Transverse colon (tissue), 4 donors: ENCODE measurements around the gene RAB43. TPM values are rescaled to one million over a fixed set of nuclear protein-coding genes. Genes with fewer than 3 reads are reported as not detected.
A peak's percentile ranks its signal among the peaks of the same experiment; 100 is the strongest.
"Not testable (repeated sequence)": the region's sequence is repeated elsewhere in the genome, so short reads cannot be mapped to it uniquely, and the experiment has no call there.

Experiments used
- DNase-seq: peaks from one replicate; pipeline ENCODE4 v3.0.0-alpha.2; 2019
- H3K27ac ChIP-seq, 4 donors: fragments of 200-600 bp; sonication (generic); 2 replicates each; pipeline ENCODE4 v1.5.1; 2016 to 2018; ENCODE audit warnings: inconsistent platforms in 4 of 4
- H3K27me3 ChIP-seq: fragments of 200-600 bp; sonication (generic); 2 replicates; pipeline ENCODE4 v1.5.1; 2017; ENCODE audit warnings: inconsistent platforms
- H3K36me3 ChIP-seq, 4 donors: fragments of 200-600 bp; sonication (generic); 2 replicates each; pipeline ENCODE4 v1.5.1; 2017 to 2019; ENCODE audit warnings: inconsistent platforms in 4 of 4
- H3K4me1 ChIP-seq, 4 donors: fragments of 200-600 bp; sonication (generic); 2 replicates each; pipeline ENCODE4 v1.5.1; 2017 to 2020; ENCODE audit warnings: inconsistent platforms in 4 of 4
- H3K4me3 ChIP-seq, 4 donors: fragments of 200-600 bp; sonication (generic); 1 replicate in 1 of 4; 2 replicates in 3 of 4; pipeline versions ENCODE4 v1.5.1 to v1.6.1; 2017 to 2019; ENCODE audit warnings: inconsistent platforms in 4 of 4
- H3K9me3 ChIP-seq, 2 donors: fragments of 200-600 bp; sonication (generic); 2 replicates each; pipeline ENCODE4 v1.5.1; 2017 to 2019; ENCODE audit warnings: inconsistent platforms in 2 of 2
- EP300 ChIP-seq: sonication (generic); formaldehyde crosslinking; IDR thresholded peaks from one replicate; pipeline ENCODE4 v1.6.1; 2017; ENCODE audit warnings: antibody characterized with exemption, low read depth
- POLR2A ChIP-seq: fragments of 450-650 bp; IDR thresholded peaks from one replicate; pipeline ENCODE4 v1.6.1; 2016; ENCODE audit warnings: antibody characterized with exemption, mild to moderate bottlenecking, moderate library complexity
- POLR2AphosphoS5 ChIP-seq, 3 donors: sonication (generic); formaldehyde crosslinking; IDR thresholded peaks; one replicate each; pipeline ENCODE4 v1.6.1; 2016; ENCODE audit warnings: antibody characterized with exemption in 3 of 3
- WGBS, 2 donors: methylation state at CpG; one replicate each; pipeline ENCODE4 v1.1.5; 2018; ENCODE audit warnings: low coverage in 1 of 2; 5-methylcytosine and 5-hydroxymethylcytosine counted together
- in situ Hi-C, 4 donors: fragments of 200-750 bp; cut with MboI; loops; one replicate each; pipeline versions ENCODE4 v1.15.0 to v1.15.1; 2017; ENCODE audit warnings: low sequenced_read_pairs in 3 of 4, low pct_ligation_motif_present in 1 of 4, low pct_unique_long_range_greater_than_20kb in 1 of 4
- intact Hi-C: fragments of 100-400 bp; cut with DNase I; formaldehyde crosslinking; loops from one replicate; pipeline ENCODE4 v1.15.1; 2023; ENCODE audit warnings: low total_unique reads
- total RNA-seq, 4 donors: library from RNA; depleted of rRNA; stranded (reverse); fragments of >200 nt; gene quantifications; one replicate each; pipeline ENCODE4 v1.1.0, GENCODE V29; 2016
- TF ChIP-seq, protein P1 (sequence below), 5 experiments: fragments of 200-600 bp in 3 of 5; fragments of 450-650 bp in 2 of 5; sonication (generic) in 3 of 5; IDR thresholded peaks; 1 replicate in 2 of 5; 2 replicates in 3 of 5; pipeline ENCODE4 v1.5.1; 2016 to 2017; ENCODE audit warnings: antibody characterized with exemption in 5 of 5, inconsistent platforms in 3 of 5, mild to moderate bottlenecking in 2 of 5, moderate library complexity in 1 of 5

Gene RAB43
- total RNA-seq, 4 donors from 2014 or later = 23.1 to 40.4 (median 31.3) TPM

DNA sequence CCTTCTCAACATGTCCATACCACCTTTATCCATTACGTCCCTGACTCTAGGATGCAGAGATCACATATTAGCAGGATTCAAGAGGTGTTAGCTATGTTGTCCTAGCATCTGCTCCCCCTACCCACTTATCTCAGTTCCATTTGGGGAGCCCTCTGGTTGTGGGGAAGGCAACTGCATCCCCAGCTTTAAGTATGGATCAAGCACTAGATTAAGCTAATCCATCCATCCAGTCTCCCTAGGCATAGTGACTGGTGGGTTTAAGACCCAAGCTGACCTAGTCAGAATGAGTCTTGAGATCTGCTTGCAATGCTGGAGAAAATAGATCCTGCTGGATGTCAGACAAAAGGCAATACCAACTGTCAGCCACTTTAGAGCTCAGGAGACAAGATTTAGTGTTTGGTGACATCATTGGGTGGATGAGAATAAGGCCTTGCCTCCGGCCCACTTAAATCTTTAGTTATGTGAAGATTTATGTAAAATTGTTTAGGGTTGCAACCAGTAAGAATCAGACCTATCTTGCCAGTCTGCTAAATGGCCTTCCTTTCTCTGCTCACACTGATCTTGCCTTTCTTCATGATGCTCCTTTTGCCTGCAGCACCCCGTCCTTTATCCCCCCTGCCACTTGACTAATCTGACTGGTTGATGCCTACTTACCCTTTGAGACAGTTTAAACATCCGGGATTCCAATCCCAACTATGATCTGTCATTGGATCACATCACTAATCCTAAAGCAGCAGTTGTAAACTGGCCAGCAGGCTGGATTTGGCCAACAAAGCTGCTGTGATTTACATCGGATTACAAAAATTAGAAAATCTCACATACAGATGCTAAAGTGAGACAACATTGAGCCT, 41.4 kb upstream of the RAB43 start:
- intact Hi-C loops (no loop called here), in situ Hi-C loops (no loop called here)
- WGBS, 2 donors = 51 to 56% methylated on average over 5 of the region's 5 CpGs
- H3K27ac ChIP-seq = peak overlapping the region in 3 of 4 donors; percentile 90 to 95 (median 95)
- no peaks in the 10 kb centered on the region for H3K9me3 ChIP-seq
- peaks cover 0 to 27% (median 11%) of the 10 kb centered on the region in 4 donors for H3K36me3 ChIP-seq
- TF ChIP-seq POLR2AphosphoS5 (IDR thresholded peaks at IDR 0.05) (no peak), POLR2A (no peak), EP300 (no peak)
- TF ChIP-seq, protein P1, sequence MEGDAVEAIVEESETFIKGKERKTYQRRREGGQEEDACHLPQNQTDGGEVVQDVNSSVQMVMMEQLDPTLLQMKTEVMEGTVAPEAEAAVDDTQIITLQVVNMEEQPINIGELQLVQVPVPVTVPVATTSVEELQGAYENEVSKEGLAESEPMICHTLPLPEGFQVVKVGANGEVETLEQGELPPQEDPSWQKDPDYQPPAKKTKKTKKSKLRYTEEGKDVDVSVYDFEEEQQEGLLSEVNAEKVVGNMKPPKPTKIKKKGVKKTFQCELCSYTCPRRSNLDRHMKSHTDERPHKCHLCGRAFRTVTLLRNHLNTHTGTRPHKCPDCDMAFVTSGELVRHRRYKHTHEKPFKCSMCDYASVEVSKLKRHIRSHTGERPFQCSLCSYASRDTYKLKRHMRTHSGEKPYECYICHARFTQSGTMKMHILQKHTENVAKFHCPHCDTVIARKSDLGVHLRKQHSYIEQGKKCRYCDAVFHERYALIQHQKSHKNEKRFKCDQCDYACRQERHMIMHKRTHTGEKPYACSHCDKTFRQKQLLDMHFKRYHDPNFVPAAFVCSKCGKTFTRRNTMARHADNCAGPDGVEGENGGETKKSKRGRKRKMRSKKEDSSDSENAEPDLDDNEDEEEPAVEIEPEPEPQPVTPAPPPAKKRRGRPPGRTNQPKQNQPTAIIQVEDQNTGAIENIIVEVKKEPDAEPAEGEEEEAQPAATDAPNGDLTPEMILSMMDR (IDR thresholded peaks at IDR 0.05) = peak in 1 of 5 experiments; percentile 8
- peaks cover 7 to 27% (median 22%) of the 10 kb centered on the region in 4 donors for H3K4me1 ChIP-seq
- DNase-seq = no peak
- no peak overlapping the region for H3K4me3 ChIP-seq
- no peaks in the 10 kb centered on the region for H3K27me3 ChIP-seq

DNA sequence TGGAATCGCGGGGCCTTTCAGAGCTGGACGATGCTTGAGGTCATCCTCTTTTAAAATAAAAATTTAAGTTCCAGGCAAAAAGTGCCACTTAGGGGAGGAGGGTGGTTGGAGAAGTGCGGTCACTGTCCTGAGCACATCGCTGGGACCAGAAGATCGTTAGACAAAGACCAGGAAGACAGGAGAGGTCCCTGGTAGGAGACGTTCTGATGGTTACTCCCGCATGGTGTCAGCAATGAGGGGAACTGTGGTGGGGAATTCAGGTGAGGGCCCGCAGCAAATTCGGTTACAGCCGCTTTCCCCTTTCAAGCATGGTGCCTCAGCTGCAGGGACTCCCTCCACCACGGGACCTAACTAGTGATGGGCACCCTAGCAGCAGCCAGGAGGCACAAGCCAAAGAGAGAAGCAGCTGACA, 40.3 kb upstream of the RAB43 start:
- Histone ChIP-seq H3K4me1 (peaks cover 7 to 27% (median 22%) of the 10 kb centered on the region in 4 donors), H3K9me3 (no peaks in the 10 kb centered on the region), H3K27me3 (no peaks in the 10 kb centered on the region), H3K4me3 (peak overlapping the region; percentile 76 to 93 (median 88)), H3K36me3 (peaks cover 0 to 25% (median 6%) of the 10 kb centered on the region in 4 donors), H3K27ac (peak overlapping the region; percentile 90 to 96 (median 95))
- TF ChIP-seq POLR2A (no peak), POLR2AphosphoS5 (IDR thresholded peaks at IDR 0.05) (peak in 2 of 3 donors; percentile 5 to 17), EP300 (no peak)
- TF ChIP-seq, protein P1 (IDR thresholded peaks at IDR 0.05) = peak in 1 of 5 experiments; percentile 7
- intact Hi-C loops (no loop called here), in situ Hi-C loops (no loop called here)
- no peak for DNase-seq
- 0 to 1% methylated on average over 4 to 12 of the region's 12 CpGs for WGBS, 2 donors

DNA sequence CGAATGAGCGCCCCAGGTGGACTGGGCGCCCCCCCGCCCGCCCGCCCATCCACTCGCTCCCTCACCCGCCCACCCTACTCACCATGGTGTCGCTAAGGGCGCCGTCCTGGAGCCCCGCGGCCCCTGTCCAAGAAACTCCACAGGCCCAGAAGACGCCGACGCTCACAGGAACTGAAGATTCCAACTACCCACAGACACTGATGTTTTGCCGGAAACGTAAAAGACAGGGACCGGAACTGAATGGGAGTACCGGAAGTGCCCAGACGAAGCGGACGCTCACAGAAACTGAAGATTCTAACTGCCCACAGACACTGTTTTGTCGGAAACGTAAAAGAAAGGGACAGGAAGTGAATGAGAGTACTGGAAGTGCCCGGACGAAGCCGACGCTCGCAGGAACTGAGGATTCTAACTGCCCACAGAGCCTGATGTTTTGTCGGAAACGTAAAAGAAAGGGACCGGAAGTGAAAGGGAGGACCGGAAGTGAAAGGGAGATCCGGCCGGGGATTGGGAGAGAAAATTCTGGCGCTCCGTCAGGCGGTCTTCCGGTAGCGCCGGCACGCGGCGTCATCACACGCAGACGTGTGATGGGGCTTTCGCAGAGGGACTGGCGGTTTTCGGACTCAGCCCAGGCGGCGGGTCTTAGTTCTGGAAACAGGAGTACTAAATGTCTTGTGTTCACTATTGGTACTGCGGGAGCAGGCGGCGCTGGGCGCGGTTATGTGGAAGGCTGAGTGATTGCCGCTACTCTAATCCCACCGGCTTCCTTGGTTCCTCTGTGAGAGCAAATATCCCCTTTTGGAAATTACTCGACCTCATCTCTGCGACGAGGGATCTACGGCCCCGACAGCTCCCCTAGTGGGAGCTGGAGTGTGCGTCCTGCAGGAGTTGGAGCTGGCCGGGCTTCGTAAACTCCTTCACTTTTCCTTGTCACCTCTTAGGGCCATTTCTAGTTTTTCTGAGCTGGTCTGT, 39.6 kb upstream of the RAB43 start, which contains the start of gene ISY1:
TSS of gene ISY1 (minus strand) at position 173 of the 969 bp plus-strand sequence. CDS start at position 85, 88 bp downstream.
- in situ Hi-C loops = no loop called here
- intact Hi-C loops = no loop called here
- Histone ChIP-seq H3K4me3 (peak within 1 kb of the TSS; percentile 76 to 93 (median 88)), H3K27ac (peak within 1 kb of the TSS; percentile 90 to 96 (median 95)), H3K9me3 (no peaks in the 10 kb centered on the region), H3K27me3 (no peaks in the 10 kb centered on the region), H3K36me3 (peaks cover 0 to 25% (median 6%) of the 10 kb centered on the region in 4 donors), H3K4me1 (peaks cover 7 to 27% (median 22%) of the 10 kb centered on the region in 4 donors)
- DNase-seq = peak; percentile 91
- WGBS, 2 donors = 0% methylated on average over 33 to 60 of the region's 67 CpGs
- TF ChIP-seq EP300 (no peak), POLR2A (peak; percentile 81), POLR2AphosphoS5 (IDR thresholded peaks at IDR 0.05) (peak; percentile 66 to 92 (median 89))
- TF ChIP-seq, protein P1 (IDR thresholded peaks at IDR 0.05) = peak; percentile 63 to 80 (median 72)

DNA sequence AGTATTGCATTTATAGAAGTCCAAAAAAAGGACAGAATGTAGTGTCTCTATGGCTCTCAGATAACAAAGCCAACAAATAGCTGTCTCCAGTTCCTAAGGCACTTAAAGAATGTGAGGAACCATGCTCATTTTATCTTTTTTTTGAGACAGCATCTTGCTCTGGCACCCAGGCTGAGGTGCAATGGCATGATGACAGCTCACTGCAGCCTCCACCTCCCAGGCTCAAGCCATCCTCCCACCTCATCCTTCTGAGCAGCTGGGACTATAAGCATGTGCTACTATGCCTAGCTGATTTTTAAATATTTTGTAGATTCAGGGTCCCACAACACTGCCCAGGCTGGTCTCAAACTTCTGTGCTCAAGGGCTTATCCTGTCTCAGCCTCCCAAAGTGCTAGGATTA, 23.2 kb upstream of the RAB43 start:
- intact Hi-C loops (no loop called here), in situ Hi-C loops (no loop called here)
- Histone ChIP-seq H3K27ac (no peak overlapping the region), H3K36me3 (peaks cover 0 to 31% (median 9%) of the 10 kb centered on the region in 4 donors), H3K27me3 (no peaks in the 10 kb centered on the region), H3K4me1 (no peaks in the 10 kb centered on the region), H3K9me3 (no peaks in the 10 kb centered on the region), H3K4me3 (no peak overlapping the region)
- DNase-seq = no peak
- no peak for TF ChIP-seq POLR2AphosphoS5 (IDR thresholded peaks at IDR 0.05)
- no peak for TF ChIP-seq EP300

DNA sequence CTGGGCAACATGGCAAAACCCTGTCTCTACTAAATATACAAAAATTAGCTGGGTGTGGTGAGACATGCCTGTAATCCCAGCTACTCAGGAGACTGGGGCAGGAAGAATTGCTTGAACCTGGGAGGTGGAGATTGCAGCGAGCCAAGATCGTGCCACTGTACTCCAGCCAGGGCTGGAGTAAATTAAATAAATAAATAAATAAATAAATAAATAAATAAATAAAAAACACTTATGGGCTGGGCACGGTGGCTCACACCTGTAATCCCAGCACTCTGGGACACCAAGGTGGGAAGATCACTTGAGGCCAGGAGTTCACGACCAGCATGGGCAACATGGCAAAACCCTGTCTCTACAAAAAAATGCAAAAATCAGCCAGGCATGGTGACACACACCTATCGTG, 19.4 kb upstream of the RAB43 start:
- H3K4me1 ChIP-seq, DNase-seq, H3K27ac ChIP-seq, H3K9me3 ChIP-seq, in situ Hi-C loops, intact Hi-C loops, H3K4me3 ChIP-seq, H3K27me3 ChIP-seq: not testable (repeated sequence)
- peaks cover 0 to 59% (median 22%) of the 10 kb centered on the region in 4 donors for H3K36me3 ChIP-seq
- 92 to 100% methylated on average over 2 to 5 of the region's 5 CpGs for WGBS, 2 donors
